ENCODE data around the gene TNNI3K.

Gene TNNI3K

DNA sequence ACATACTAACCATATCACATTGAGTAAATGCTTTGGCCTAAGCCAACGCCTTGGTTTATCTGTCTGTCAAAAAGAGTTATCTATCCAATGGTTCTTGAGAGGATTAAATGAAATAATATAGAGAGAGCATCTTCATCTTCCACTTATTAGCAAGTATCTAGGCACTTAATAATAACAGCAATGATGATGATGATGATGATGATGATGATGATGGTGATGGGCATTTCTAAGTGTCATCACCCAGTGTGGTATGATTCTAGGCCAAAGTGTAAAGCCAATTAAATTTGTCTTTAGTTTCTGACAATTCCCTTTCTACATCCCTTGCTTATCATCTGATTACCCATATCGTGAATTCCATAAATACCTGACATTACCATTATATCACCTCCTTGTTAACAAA is 342.9 kb downstream of the TNNI3K start:
- TF ChIP-seq, protein P1, sequence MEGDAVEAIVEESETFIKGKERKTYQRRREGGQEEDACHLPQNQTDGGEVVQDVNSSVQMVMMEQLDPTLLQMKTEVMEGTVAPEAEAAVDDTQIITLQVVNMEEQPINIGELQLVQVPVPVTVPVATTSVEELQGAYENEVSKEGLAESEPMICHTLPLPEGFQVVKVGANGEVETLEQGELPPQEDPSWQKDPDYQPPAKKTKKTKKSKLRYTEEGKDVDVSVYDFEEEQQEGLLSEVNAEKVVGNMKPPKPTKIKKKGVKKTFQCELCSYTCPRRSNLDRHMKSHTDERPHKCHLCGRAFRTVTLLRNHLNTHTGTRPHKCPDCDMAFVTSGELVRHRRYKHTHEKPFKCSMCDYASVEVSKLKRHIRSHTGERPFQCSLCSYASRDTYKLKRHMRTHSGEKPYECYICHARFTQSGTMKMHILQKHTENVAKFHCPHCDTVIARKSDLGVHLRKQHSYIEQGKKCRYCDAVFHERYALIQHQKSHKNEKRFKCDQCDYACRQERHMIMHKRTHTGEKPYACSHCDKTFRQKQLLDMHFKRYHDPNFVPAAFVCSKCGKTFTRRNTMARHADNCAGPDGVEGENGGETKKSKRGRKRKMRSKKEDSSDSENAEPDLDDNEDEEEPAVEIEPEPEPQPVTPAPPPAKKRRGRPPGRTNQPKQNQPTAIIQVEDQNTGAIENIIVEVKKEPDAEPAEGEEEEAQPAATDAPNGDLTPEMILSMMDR (IDR thresholded peaks at IDR 0.05; ENCODE audit: low read depth, low read length), result no peak
- no peak for DNase-seq (ENCODE audit: extremely low read depth, low read depth)

DNA sequence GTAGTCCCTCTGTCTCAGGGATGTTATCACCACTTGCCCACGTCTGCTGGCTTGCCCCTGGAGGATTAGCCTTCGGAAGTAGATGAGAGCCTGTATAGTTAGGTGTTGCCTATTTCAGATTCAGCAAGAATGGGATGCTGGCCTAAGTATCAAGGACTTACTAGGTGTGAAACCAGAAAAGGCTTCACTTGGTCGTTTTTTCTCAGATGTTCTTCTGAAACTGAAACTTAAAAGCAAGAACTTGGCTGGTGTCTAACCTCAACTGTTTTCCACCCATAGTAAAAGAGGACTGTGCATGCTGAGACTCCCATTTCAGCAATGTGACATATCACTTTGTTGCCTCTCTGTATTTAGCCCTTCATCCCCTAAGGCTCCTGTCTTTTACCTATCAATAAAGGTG is 344.2 kb downstream of the TNNI3K start:
- TF ChIP-seq, protein P1 (IDR thresholded peaks at IDR 0.05; ENCODE audit: low read depth, low read length), result no peak
- DNase-seq (ENCODE audit: extremely low read depth, low read depth), result no peak

DNA sequence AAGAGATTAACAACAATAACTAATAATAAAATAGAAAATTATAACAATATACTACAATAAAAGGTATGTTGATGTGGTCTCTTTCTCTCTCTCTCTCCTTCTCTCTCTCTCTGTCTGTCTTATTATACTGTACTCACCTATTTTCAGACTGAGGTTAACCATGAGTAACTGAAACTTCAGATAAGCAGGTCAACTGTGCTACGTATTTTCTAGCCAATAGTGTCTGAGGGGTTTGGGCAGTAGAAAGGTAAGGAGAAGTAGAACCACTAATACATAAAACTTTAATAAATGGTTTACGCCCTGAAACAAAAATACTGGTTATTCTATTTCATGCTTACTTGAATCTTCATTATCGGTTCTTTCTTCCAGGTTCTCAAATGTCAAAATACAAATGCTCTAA is 348.2 kb downstream of the TNNI3K start:
- TF ChIP-seq, protein P1 (IDR thresholded peaks at IDR 0.05; ENCODE audit: low read depth, low read length), result no peak
- no peak for DNase-seq (ENCODE audit: extremely low read depth, low read depth)

DNA sequence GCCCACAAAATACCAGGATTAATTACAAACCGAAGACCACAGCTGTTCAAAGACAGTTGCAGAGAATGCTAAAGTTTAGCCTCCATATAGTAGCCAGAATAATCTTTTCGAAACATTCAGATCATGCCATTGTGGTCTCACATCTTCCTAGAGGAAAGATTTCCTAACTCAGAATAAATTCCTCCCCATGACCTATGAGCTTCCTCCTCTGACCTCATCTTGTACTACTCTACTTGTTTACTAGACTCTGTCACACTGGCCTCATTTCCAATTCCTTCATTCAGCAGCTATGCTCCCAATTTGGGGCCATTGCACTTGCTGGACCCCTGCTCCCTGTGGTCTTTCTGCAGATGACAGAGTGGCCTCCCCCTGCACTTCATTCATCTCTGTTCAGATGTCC is 349.0 kb downstream of the TNNI3K start:
- TF ChIP-seq, protein P1 (IDR thresholded peaks at IDR 0.05; ENCODE audit: low read depth, low read length), result no peak
- no peak for DNase-seq (ENCODE audit: extremely low read depth, low read depth)

DNA sequence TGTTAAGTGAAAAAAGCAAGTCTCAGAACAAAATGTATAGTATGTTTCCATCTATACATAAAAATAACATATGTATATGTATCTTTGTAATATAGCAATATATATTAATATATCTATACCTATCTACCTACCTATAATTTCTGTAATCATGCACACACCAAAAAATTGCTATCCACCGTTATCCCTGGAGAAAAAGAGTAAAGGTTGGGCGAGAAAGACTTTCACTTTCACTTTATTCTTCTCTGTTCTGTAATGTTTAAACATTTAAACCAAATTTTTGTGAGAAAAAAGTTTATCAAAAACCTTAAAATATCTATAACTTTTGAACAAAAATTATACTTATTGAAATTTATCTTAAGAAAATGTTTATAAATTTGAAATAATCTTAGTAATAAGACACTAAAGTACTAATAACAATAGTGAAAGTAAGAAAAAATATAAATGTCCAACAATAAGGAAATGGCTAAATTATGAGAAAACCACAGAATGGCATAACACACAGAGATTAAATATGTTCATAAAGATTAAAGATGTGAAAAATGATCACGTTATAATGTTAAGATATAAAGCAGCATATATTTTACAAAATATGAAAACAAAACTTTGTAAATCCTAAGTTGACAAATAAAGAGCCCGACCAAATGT is 351.2 kb downstream of the TNNI3K start:
- TF ChIP-seq, protein P1 (IDR thresholded peaks at IDR 0.05; ENCODE audit: low read depth, low read length), result no peak
- no peak for DNase-seq (ENCODE audit: extremely low read depth, low read depth)

DNA sequence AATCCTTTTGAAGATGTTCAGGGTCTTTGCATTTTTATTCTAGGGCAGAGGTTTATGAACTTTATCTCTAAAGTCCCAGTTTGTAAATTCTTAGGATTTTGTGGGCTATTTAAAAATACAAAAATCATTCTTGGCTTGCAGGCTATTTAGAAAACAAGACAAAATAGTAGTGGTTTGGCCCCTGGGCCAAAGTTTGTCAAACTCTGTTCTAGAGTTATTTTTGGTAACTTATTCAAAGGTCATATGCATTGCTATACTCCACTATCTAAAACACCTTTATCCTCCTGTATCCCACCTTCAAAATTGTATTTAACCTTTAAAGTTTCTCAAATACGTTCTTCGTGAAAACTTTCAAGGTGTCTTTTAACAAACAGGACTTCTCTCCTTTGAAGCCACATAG is 352.7 kb downstream of the TNNI3K start:
- no peak for DNase-seq (ENCODE audit: extremely low read depth, low read depth)
- TF ChIP-seq, protein P1 (IDR thresholded peaks at IDR 0.05; ENCODE audit: low read depth, low read length), result no peak

DNA sequence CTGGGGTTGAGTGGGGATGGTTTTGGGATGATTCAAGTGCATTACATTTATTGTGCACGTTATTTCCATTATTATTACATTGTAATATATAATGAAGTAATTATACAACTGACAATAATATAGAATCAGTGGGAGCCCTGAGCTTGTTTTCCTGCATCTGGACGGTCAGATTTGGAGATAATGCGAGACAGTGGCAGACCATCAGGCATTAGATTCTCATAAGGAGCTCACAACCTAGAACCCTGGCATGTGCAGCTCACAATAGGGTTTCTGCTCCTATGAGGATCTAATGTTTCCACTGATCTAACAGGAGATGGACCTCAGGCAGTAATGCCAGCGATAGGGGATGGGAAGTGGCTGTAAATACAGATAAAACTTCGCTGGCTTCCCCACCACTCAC is 355.1 kb downstream of the TNNI3K start:
- TF ChIP-seq, protein P1 (IDR thresholded peaks at IDR 0.05; ENCODE audit: low read depth, low read length), result no peak
- no peak for DNase-seq (ENCODE audit: extremely low read depth, low read depth)

Measured in AG09319 (cell line).